Measurements from ENCODE around the gene RHBG.

DNA sequence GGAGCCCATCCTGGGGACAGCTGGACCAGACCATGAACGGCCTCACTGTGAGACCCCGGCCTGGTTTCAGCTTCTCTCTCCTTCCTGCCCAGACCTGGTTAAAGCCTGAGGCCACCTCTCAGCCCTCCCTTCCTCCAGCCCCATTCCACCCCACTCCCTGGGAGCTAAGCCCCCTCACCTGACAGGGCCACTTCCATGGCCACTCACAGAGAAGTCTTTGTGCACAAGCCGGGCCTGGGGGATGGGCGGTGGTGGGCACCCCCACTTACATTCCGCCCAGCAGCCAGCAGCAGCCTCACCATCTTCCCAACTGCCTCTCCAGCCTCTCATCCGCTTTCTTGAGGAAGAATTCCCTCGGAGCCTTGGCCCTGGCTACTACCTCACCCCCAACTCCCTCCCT, 40.4 kb downstream of the RHBG start:
- TF ChIP-seq, protein P1, sequence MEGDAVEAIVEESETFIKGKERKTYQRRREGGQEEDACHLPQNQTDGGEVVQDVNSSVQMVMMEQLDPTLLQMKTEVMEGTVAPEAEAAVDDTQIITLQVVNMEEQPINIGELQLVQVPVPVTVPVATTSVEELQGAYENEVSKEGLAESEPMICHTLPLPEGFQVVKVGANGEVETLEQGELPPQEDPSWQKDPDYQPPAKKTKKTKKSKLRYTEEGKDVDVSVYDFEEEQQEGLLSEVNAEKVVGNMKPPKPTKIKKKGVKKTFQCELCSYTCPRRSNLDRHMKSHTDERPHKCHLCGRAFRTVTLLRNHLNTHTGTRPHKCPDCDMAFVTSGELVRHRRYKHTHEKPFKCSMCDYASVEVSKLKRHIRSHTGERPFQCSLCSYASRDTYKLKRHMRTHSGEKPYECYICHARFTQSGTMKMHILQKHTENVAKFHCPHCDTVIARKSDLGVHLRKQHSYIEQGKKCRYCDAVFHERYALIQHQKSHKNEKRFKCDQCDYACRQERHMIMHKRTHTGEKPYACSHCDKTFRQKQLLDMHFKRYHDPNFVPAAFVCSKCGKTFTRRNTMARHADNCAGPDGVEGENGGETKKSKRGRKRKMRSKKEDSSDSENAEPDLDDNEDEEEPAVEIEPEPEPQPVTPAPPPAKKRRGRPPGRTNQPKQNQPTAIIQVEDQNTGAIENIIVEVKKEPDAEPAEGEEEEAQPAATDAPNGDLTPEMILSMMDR (IDR thresholded peaks at IDR 0.05), result no peak
- no peak for TF ChIP-seq POLR2A (IDR thresholded peaks at IDR 0.05)
